Epithelial cell of proximal tubule (primary cell): ENCODE data around the gene TNFRSF1B. TPM values are rescaled to one million over a fixed set of nuclear protein-coding genes. Genes with fewer than 3 reads are reported as not detected.

Experiments used
- DNase-seq: peaks from one replicate; pipeline ENCODE4 v3.0.0-alpha.2; 2011; ENCODE audit warnings: low read depth
- H3K4me3 ChIP-seq: 2 replicates; pipeline ENCODE4 v1.5.1; 2011; ENCODE audit warnings: low read depth, mild to moderate bottlenecking, low read length
- CTCF ChIP-seq: conservative IDR thresholded peaks from 2 replicates; pipeline ENCODE4 v1.5.1; 2012; ENCODE audit warnings: low read depth, mild to moderate bottlenecking, low read length
- total RNA-seq: library from RNA; depleted of rRNA; stranded (reverse); fragments of >200 nt; gene quantifications from 2 replicates; pipeline ENCODE4 v1.2.3, GENCODE V29; 2015

Gene TNFRSF1B
- total RNA-seq, 1 donor from 2014 or later: 0.06 TPM

GRCh38 chr1:12181568-12181967 lies 14.8 kb downstream of the TNFRSF1B start:
- no peak for DNase-seq
- no peak overlapping the region for H3K4me3 ChIP-seq
- TF ChIP-seq CTCF: no peak

GRCh38 chr1:12182410-12182984 lies 15.7 kb downstream of the TNFRSF1B start:
- TF ChIP-seq CTCF: no peak
- H3K4me3 ChIP-seq: no peak overlapping the region
- no peak for DNase-seq

- no peak for TF ChIP-seq CTCF
- H3K4me3 ChIP-seq: no peak overlapping the region
- no peak for DNase-seq
Measured at GRCh38 chr1:12183095-12183794, 16.5 kb downstream of the TNFRSF1B start.

- peak; percentile 26 for TF ChIP-seq CTCF
- no peak overlapping the region for H3K4me3 ChIP-seq
- peak; percentile 19 for DNase-seq
Measured at GRCh38 chr1:12184008-12184681, 17.4 kb downstream of the TNFRSF1B start.

GRCh38 chr1:12185036-12185917 lies 18.5 kb downstream of the TNFRSF1B start:
- no peak for DNase-seq
- no peak overlapping the region for H3K4me3 ChIP-seq
- TF ChIP-seq CTCF: no peak

- no peak for DNase-seq
- TF ChIP-seq CTCF: no peak
- no peak overlapping the region for H3K4me3 ChIP-seq
Measured at GRCh38 chr1:12185918-12186678, 19.3 kb downstream of the TNFRSF1B start.
